ENCODE data around the gene ASGR1.
A peak's percentile ranks its signal among the peaks of the same experiment; 100 is the strongest.
"Not testable (repeated sequence)": the region's sequence is repeated elsewhere in the genome, so short reads cannot be mapped to it uniquely, and the experiment has no call there.

ASGR1 gene

DNA sequence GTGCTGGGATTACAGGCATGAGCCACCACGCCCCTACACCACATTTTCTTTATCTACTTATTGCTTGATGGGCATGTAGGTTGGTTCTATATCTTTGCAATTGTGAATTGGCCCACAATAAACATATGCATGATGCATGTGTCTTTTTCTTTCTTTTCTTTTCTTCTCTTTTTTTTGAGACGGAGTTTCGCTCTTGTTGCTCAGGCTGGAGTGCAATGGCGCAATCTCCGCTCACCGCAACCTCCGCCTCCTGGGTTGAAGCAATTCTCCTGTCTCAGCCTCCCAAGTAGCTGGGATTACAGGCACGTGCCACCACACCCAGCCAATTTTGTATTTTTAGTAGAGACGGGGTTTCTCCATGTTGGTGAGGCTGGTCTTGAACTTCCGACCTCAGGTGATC, 20.7 kb downstream of the ASGR1 start:
- not testable (repeated sequence) for DNase-seq

DNA sequence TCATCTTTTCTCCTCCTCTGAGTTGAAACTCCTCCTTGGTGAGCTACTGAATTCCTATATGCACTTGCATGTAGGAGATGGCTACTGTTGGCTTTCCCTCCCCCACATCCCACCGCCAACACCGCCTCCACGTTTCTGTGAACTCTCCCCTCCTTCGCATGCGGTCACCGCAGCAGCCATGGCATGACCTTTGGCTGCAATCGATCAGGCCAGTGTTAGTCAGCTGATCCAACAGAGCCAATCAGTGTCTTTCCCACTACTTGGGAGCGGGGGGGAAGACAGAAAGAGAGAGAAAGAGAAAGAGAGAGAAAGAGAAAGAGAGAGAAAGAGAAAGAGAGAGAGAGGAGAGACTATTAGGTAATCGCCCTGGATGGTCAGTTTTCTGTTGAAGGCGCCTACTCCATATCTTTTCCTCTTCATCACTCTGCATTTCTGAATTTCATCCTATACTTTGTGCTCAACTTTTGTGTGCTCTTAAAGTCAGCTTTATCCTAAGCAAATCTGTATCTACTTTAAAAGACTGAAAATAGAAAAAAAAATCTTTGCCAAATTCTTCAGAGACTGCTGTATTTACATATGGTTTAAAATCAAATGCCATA, 22.7 kb downstream of the ASGR1 start:
- no peak for DNase-seq

DNA sequence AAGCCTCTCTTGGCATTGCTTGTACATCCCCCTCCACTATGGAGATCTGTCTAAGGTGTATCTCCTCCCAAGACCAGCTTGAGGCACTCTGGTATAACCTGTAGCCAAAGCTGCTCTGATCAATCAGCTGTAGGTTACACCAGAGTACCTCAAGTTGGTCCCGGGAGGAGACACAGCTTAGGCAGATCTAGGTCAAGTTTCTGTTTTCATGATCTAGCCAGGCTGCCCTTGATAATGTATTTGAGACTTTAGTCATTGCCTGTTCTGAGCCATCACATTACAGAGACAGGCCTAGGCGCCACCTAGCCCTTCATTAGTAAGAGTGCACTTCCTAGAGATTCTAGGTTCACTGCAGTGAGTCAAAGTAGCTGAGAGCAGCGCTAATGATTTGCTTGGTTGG, 31.4 kb downstream of the ASGR1 start:
- DNase-seq, result no peak

DNA sequence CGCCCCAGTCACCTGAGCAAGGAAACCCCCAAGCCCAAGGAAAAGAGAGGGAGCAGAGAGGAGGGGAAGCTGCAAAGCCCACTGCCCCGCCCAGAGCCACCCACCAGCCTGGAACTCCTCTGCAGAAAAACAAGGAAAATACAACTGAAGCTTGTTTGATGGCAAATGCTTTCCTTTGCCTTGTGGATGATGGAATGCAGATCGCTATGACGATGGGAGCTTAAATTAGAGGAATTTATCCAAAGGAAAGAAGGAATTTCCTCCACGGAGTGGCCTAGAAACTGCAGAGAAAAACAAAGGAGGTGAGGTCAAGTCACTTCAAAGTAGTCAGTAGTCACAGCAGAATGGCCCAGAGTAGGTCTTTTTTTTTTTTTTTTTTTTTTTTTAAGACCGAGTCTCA, 33.1 kb downstream of the ASGR1 start:
- DNase-seq, result no peak

DNA sequence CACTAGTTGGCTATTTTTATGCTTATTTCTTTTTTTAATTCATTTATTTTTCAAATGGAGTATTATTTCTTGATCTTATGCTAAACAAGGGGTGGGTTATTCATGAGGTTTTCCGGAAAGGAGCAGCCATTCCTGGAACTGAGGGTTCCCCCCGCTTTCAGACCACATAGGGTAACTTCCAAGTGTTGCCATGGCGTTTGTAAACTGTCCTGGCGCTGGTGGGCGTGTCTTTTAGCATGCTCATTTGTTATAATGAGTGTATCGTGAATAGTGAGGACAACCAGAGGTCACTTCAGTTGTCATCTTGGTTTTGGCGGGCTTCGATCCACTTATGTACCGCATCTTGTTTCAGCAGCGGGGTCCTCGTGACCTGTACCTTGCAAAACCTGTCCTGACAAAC, 35.0 kb downstream of the ASGR1 start:
- no peak for DNase-seq

DNA sequence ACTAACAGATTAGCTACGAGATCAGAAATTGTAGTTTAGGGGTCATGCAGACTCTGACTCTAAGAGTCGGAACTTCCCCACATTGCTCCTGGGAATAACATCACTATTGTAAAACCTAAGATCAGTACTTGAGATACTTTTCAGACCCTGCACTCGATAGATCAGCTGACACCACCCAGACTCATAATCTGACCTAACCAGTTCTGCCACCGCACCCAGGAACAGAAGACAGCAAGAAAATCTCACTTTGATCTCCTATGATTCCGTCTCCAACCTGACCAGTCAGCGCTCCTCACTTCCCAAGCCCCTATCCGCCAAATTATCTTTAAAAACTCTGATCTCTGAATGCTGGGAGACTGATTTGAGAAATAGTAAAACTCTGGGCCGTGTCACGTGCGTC, 37.3 kb downstream of the ASGR1 start:
- no peak for DNase-seq

DNA sequence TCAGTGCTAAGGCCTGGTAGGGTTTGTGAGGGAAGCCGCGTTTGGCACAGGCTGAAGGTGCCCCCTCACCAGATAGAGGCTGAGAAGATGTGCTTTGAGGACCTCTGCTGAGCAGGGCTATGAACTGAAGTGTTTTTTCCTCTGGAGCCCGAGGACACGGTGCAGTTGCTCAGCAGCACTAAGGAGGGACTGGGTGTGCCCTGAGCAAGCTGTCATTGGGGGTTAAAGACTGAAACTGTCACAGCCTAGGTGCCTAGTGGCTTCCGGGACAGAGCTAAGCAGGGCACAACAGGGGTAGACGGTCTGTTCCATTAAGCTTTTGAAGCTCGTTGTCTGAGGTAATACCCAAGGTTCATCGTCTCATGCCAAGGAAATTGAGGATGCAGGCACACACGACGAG, 39.8 kb downstream of the ASGR1 start:
- DNase-seq, result no peak

DNA sequence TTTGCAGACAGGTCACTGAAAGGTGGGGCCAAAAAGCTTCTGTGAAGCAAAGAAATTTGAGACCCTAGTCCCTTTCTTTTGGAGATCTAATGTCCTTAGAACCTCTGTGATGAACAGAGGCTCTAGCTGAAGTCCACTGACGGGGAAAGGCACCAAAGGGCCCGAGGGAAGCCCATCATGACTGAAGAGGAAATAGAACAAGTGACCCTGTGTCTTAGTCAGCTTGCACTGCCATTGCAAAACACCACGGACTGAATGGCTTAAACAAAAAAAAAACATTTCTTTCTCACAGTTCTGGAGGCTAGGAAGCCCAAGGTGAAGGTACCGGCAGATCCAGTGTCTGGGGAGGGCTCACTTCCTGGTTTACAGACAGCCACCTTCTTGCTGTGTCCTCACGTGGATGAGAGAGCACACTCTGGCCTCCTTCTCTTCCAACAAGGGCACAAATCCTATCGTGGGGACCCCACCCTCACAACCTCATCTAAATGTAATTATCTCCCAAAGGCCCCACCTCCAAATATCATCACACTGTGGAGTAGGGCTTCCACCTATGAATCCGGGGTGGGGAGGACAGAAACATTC, 40.3 kb downstream of the ASGR1 start:
- no peak for DNase-seq

DNA sequence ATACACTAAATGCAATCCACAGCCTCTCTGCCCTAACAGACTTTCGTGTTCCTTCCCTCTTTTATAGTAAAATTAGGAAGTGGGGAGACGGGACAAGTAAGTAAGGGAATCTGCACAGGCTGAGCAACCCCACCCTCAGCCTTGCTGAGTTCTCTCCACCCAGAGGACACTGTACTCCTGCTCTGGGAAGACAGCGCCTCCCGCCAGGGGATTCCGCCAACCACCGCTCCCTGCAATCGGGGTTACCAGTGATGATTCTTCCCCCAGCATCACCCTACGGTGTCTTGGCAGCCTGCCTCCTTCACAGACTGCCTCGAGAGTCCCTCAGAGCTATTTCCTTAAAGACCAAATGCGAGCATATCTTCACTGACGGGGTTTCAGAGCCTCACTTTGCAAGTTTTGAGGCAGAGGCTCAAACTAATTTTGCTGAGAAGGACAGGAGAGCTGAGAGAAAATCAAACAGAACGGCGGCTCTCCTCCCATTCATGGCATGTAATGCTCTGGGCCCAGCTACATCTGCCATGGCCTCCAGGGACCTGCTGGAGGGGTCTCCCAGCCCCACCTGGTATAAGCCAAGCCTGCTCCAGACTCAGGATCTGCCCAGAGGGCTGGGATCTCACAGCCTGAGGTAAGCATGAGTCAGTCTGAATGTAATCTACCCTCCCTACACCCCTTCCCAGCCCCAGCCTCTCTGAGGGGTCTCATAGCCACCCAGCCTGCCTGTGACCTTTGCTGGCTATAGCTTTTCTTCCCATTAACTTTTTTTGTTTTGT, 41.8 kb downstream of the ASGR1 start:
- DNase-seq, result no peak

DNA sequence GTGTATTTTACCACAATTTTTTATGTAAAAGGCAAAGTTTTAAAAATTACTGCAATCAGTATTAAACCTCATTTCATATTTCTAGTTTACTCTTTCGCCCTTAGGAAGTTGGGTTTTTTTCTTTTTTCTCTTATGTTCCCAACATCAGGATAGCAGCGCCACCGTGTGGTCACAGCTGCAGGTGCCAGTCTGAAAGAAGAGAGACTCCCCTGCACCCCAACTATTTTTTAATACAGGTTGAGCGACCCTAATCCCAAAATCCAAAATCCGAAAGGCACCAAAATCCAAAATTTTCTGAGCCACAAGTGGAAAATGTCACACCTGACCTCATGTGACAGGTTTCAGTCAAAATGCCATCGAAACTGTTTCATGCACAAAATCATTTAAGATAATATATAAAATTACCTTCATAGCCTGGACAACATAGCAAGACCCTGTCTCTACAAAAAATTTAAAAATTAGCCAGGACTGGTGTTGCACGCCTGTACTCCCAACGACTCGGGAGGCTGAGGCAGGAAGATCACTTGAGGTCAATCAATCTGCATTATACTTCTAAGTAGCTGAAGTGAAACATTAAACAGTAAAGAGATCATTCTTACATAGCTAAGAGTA, 42.8 kb downstream of the ASGR1 start:
- DNase-seq, result peak; percentile 82

DNA sequence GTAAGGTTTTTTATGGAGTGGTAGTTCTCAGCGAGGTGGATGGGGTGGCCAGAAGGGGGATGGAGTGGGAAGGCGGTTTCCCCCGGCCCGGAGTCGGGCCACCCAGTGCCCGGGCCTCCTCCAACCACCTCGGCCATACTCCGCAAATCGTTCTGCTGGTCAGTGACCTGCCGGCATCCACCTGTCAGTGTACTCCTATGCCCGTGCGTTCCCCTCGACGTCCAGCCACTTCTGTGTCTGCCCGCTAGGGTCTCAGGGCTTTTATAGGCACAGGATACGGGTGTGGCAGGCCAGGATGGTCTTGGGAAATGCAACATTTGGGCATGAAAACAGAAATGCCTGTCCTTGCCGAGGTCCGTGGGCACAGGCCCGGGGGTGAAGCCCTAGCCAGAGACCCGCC, 45.3 kb downstream of the ASGR1 start:
- DNase-seq, result no peak

DNA sequence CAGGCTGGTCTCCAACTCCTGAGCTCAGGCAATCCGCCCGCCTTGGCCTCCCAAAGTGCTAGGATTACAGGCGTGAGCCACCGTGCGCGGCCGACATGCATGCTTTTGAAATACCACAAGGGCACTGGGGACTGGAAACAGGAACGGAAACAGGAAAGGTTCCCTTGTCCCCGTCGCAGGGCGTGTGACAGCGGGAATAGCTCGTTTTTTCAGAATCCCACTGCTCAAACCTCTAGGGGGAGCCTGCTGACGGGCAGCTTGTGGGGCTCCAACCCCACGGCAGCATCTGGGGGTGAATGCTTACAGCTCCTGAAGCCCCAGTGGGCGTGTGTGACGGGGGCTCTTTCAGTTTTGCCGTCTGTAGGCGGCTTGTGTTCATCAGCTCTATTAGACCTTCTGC, 45.7 kb downstream of the ASGR1 start:
- DNase-seq, result peak; percentile 10

DNA sequence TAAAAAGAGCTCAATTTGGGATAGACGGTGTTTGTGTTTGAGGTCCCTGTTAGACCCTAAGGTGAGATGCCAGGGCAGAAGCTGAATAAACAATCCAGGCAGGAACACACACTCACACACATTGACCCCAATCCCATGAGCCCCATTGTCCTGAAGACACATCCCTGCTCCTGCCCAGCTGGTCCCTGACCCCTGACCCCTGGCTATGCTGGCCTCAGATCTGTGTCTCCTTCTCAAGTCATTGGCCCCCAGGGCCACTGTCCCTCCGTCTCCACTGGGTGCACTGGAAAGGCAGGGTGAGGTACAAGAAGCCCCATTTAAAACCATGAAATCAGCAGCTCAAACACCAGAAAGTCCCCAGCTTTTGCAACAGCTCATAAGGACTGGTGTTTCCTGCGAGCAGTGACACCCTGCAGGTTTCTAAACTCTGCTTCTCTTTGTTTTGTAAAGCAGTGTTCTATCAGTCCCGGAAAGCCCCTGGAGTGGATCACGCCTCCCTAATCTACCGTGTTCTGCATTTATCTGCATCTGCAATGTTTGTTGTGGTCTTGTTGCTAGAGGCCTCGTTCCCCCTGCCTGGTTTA, 46.6 kb downstream of the ASGR1 start:
- DNase-seq, result peak; percentile 41

DNA sequence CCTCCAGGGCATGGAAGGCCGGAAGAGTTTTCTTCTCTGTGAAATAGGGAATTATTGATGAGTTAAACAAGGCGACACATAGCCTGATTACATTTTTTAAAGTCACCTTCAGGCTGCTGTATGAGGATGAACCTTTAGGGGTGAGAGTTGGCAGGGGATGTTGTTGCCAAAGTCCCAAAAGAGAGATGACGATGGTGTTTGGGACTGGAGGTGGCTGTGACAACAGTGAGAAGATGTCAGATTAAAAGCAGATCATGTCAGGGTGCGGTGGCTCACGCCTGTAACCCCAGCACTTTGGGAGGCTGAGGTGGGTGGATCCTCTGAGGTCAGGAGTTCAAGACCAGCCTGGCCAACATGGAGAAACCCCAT, 47.8 kb downstream of the ASGR1 start:
- no peak for DNase-seq

DNA sequence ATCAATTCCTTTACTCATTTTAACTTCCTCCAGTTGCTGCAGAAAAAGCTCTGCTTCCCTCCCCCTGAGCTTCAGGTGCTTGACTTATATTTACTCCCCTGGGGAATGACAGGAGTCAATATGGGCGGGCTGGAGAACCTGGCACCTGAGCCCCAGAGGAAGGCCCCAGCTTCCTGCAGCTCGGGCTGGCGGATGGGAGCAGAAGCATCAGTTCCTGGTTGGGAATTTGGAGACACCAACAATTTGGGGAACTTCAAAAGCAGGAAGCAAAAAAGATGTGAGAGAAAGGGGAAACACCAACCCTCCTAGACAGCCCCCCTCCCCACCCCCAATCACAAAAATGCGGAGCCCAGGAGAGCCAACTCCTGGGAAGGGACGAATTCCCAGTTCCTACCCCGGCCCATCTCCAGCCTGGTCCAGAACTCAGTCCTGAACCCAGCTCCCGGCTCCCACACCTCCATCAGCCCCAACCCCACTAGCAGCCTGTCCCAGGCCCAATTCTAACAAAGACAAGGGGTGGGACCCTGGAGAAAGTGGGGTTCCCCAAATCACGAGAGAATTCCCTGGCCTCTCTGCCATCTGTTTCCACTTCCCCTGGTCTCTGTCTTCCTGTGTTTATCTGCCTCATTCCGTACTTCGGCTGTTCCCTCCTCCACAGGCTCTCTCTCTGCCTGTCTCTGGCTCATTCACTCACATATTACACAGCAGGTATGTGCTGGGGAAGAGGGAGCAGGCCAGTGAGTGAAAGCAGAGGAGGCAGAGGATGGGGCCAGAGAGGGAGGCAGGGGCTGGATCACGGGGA, 48.3 kb downstream of the ASGR1 start:
- DNase-seq, result no peak

DNA sequence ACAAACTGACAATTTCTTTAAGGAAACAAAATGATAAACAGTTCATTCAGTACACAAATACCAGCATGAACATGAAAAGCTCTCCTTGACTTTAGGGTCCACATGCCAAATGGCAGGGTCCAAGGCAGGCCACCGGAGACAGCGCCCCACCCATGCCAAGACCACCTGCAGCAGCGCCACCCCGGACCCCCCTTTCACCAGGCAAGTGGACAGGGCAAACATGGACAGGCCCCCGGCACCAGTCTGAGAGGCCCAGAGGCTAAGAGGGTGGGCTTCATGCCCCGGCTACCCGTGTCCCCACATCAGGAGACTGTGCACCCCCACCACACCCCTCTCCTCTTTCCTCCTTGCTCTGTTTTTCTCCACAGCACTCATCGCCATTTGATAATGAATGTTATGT, 49.9 kb downstream of the ASGR1 start:
- DNase-seq, result no peak

DNA sequence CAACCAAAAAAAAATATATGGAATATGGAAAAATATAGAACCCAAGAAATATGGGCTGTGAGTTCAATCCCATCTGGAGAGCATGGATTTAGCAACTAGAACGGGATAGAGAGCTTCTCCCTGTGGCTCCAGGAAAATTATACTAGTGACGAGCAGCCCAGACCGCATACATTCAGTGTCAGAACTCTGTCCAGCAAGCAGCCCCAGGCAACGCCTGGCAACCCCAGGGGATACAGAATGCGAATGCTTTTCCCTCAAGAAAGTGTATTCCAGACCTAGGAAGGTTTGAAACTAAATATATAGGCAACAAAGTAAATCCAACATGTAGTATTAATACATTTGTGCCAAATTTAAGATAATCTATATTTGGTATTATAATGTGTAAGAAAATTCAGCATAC, 51.0 kb downstream of the ASGR1 start:
- DNase-seq, result no peak

DNA sequence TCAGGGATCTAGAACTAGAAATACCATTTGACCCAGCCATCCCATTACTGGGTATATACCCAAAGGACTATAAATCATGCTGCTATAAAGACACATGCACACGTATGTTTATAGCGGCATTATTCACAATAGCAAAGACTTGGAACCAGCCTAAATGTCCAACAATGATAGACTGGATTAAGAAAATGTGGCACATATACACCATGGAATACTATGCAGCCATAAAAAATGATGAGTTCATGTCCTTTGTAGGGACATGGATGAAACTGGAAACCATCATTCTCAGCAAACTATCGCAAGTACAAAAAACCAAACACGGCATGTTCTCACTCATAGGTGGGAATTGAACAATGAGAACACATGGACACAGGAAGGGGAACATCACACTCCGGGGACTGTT, 51.7 kb downstream of the ASGR1 start:
- not testable (repeated sequence) for DNase-seq

DNA sequence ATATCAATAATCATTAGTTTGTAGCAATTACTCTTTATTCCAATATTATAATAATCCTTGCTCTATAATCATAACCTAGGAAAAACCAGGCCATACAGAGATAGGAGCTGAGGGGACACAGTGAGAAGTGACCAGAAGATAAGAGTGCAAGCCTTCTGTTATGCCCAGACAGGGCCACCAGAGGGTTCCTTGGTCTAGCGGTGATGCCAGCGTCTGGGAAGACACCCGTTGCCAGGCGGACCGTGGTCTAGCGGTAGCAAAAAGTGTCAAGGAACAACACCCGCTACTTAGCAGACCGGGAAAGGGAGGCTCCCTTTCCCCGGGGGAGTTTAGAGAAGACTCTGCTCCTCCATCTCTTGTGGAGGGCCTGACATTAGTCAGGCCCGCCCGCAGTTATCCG, 52.8 kb downstream of the ASGR1 start:
- DNase-seq, result not testable (repeated sequence)

DNA sequence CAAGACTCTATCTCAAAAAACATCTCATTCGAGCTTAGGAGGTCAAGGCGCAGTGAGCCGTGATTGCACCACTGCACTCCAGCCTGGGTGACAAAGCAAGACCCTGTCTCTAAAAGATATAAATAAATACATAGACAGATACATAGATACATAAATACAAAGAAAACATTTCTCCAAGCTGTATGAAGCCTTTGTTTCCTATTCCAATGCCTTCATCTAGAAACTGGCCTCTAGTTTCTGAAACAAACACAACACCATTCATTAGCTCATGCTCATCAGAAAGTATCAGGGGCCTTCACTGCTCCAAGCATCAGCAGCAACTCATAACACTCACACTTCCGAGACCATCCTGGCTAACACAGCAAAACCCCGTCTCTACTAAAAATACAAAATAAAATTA, 54.2 kb downstream of the ASGR1 start:
- DNase-seq, result no peak

DNA sequence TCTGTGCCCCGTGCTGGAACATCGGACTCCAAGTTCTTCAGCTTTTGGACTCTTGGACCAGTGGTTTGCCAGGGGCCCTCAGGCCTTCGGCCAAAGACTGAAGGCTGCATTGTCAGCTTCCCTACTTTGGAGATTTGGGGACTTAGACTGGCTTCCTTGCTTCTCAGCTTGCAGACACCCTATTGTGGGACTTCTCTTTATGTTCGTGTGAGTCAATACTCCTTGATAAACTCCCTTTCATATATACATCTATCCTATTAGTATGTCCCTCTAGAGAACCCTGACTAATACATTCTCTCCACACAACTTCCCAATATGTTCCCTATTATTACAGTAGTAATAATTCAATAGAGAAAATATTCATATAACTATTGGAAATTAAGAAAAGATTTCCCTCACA, 55.3 kb downstream of the ASGR1 start:
- no peak for DNase-seq

Data from T-helper 9 cell (primary cell).